Duodenal mucosa (tissue), 2 donors: ENCODE measurements around the gene TNIP2.

Source experiments
- H3K27ac ChIP-seq: one replicate; pipeline ENCODE4 v1.7.0; 2013; ENCODE audit warnings: low read depth, low read length
- H3K27me3 ChIP-seq, 2 donors: one replicate each; pipeline ENCODE4 v1.7.0; 2013; ENCODE audit warnings: low read length in 2 of 2, control low read depth in 1 of 2; ENCODE audit not compliant: insufficient read depth in 2 of 2, control insufficient read depth in 1 of 2
- H3K36me3 ChIP-seq, 2 donors: one replicate each; pipeline ENCODE4 v1.7.0; 2013; ENCODE audit warnings: low read length in 2 of 2, control low read depth in 1 of 2; ENCODE audit not compliant: insufficient read depth in 2 of 2, control insufficient read depth in 1 of 2
- H3K4me1 ChIP-seq, 2 donors: one replicate each; pipeline ENCODE4 v1.7.0; 2013; ENCODE audit warnings: low read length in 2 of 2, control low read depth in 1 of 2; ENCODE audit not compliant: insufficient read depth in 2 of 2, control insufficient read depth in 1 of 2
- H3K4me3 ChIP-seq, 2 donors: one replicate each; pipeline ENCODE4 v1.7.0; 2013; ENCODE audit warnings: low read length in 2 of 2, low read depth in 1 of 2
- H3K9ac ChIP-seq, 2 donors: one replicate each; pipeline ENCODE4 v1.7.0; 2013; ENCODE audit warnings: low read length in 2 of 2, low read depth in 1 of 2
- H3K9me3 ChIP-seq, 2 donors: one replicate each; pipeline ENCODE4 v1.7.0; 2013; ENCODE audit warnings: low read length in 2 of 2, control low read depth in 1 of 2; ENCODE audit not compliant: control insufficient read depth in 1 of 2

TNIP2 gene

DNA sequence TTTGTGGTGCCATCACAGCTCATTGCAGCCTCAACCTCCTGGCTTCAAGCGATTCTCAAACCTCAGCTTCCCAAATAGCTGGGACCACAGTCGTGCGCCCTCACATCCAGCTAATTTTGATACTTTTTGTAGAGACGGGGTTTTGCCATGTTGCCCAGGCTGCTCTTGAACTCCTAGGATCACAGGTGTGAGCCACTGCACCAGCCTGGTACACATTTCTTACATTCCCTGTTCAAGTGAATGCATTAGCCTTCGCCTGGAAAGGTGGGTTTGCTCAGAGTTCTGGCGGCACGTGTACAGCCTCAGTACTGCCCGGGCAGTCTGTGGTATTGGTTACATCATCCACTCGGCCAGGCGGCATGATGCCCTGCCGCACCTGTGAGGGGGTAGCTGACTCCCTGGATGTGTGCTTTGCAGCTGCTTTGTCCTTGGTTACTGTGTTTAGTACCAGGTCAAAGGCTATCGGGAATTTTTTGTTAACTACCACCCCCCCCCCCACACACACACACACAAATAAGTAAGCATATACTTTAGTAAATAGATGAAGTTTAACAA lies 57.1 kb downstream of the TNIP2 start:
- H3K4me1 ChIP-seq: no peaks in the 10 kb centered on the region
- H3K9ac ChIP-seq: no peak overlapping the region
- H3K4me3 ChIP-seq: no peak overlapping the region
- no peaks in the 10 kb centered on the region for H3K9me3 ChIP-seq
- H3K27me3 ChIP-seq: no peaks in the 10 kb centered on the region
- peaks cover 41 to 90% of the 10 kb centered on the region in 2 donors for H3K36me3 ChIP-seq
- H3K27ac ChIP-seq: no peak overlapping the region

DNA sequence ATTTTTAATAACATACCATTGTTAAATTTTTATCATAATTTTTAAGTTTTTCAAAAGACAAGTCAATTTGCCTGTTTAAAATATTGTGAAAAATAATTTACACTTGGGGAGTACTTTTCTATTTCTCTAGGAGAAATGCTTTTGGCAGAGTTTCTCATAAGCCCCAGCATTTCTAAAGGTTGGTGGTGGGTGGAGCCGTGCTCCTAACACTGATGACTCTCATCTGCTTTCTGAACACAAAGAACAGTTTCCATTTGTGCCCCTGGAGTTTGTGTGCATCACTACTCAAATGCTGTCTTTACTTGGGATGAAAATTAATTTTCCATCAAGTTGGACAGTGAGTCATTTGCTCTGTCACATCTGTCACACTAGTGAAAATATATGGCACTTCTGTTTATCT lies 57.6 kb downstream of the TNIP2 start:
- H3K27ac ChIP-seq: no peak overlapping the region
- H3K36me3 ChIP-seq: peaks cover 44 to 90% of the 10 kb centered on the region in 2 donors
- H3K4me3 ChIP-seq: no peak overlapping the region

DNA sequence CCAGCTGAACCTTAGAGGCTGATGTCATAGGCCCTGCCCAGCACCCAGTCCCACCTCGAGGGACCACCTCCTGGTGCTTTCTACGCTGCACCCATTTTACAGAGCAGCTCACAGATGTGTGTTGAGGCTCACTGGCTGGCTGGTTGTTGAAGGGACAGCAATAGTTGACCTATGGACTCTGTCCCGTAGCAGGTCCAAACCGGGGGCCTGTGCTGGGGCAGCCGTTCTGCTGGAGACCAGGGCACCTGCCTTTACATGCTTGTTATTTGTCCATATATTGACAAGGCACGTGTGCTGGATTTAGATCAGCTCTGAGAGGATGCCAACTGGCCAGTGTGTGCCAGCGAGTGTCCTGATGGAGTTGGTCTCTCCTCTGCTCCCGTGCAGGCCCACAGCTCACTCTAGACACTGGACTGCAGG lies 58.1 kb downstream of the TNIP2 start:
- Histone ChIP-seq H3K9me3 (no peaks in the 10 kb centered on the region), H3K9ac (no peak overlapping the region), H3K27me3 (no peaks in the 10 kb centered on the region), H3K4me3 (no peak overlapping the region), H3K4me1 (no peaks in the 10 kb centered on the region), H3K27ac (no peak overlapping the region), H3K36me3 (peaks cover 45 to 87% of the 10 kb centered on the region in 2 donors)

More for the DNA sequence above, 57.6 kb downstream of the TNIP2 start:
- H3K9ac ChIP-seq: no peak overlapping the region
- H3K27me3 ChIP-seq: no peaks in the 10 kb centered on the region
- H3K4me1 ChIP-seq: no peaks in the 10 kb centered on the region
- no peaks in the 10 kb centered on the region for H3K9me3 ChIP-seq

DNA sequence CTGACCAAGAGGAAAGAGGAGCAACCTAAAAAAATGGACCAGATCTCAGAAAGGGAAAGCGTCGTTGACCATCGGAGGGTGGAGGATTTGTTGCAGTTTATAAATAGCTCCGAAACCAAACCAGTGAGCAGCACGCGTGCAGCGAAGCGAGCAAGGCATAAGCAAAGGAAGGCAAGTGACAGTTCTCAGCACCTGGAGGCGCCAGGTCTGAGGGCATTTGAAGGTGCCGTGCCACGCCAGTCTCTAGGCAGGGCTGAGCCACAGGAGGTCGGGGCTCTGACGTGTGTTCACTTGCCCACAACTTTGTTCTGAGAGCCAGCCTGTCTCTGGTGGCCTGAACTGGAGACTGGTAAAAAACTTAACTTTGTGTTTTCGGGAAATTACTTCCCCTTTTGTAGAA lies 59.7 kb downstream of the TNIP2 start:
- Histone ChIP-seq H3K4me3 (no peak overlapping the region), H3K9ac (no peak overlapping the region), H3K27me3 (no peaks in the 10 kb centered on the region), H3K36me3 (peaks cover 47 to 83% of the 10 kb centered on the region in 2 donors), H3K27ac (no peak overlapping the region), H3K4me1 (no peaks in the 10 kb centered on the region), H3K9me3 (no peaks in the 10 kb centered on the region)

- Histone ChIP-seq H3K27me3 (no peaks in the 10 kb centered on the region), H3K9ac (no peak overlapping the region), H3K36me3 (peaks cover 47 to 85% of the 10 kb centered on the region in 2 donors), H3K4me1 (no peaks in the 10 kb centered on the region), H3K4me3 (no peak overlapping the region), H3K9me3 (no peaks in the 10 kb centered on the region), H3K27ac (no peak overlapping the region)
Measured at GRCh38 chr4:2695346-2696060, 60.6 kb downstream of the TNIP2 start.

GRCh38 chr4:2694691-2695090 lies 61.4 kb downstream of the TNIP2 start:
- Histone ChIP-seq H3K4me1 (no peaks in the 10 kb centered on the region), H3K36me3 (peaks cover 43 to 85% of the 10 kb centered on the region in 2 donors), H3K27ac (no peak overlapping the region), H3K27me3 (no peaks in the 10 kb centered on the region), H3K9ac (no peak overlapping the region), H3K9me3 (no peaks in the 10 kb centered on the region), H3K4me3 (no peak overlapping the region)

GRCh38 chr4:2691952-2692435 lies 64.1 kb downstream of the TNIP2 start:
- Histone ChIP-seq H3K4me3 (no peak overlapping the region), H3K27me3 (no peaks in the 10 kb centered on the region), H3K9me3 (no peaks in the 10 kb centered on the region), H3K9ac (no peak overlapping the region), H3K27ac (no peak overlapping the region), H3K4me1 (no peaks in the 10 kb centered on the region), H3K36me3 (peaks cover 38 to 80% of the 10 kb centered on the region in 2 donors)
